ENCODE measurements around the gene TXK.

- TF ChIP-seq CTCF (IDR thresholded peaks at IDR 0.05): no peak
- TF ChIP-seq POLR2A (IDR thresholded peaks at IDR 0.05): no peak
Observed at GRCh38 chr4:48064349-48064748, 69.7 kb downstream of the TXK start.
